GM20000 (cell line): Measurements from ENCODE around the gene GRK2.

Experiments
- DNase-seq: peaks from one replicate; pipeline ENCODE4 v3.0.0; 2012; ENCODE audit warnings: low spot score
- CTCF ChIP-seq: IDR thresholded peaks from 2 replicates; pipeline ENCODE4 v1.5.1; 2012; ENCODE audit warnings: mild to moderate bottlenecking, control low read depth; ENCODE audit errors: extremely low read depth, missing control alignments

GRK2 gene

DNA sequence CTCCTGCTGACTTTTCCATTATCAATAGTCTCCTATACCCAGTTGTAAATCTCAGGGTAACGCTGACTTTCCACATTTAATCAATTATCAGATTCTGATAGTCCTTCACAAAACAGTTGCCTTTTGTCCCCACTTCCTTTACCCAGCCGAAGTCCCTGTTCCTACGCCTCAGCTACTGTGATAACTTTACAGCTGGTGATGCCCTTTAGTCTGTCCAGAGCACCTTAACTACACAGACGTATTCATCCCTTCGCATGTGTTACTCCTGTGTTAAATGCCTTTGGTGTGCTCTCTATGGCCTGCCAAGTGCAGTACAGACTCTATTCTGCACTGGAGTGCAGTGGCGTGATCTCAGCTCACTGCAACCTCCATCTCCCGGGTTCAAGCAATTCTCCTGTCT, 57.3 kb downstream of the GRK2 start:
- no peak for DNase-seq
- TF ChIP-seq CTCF = no peak

DNA sequence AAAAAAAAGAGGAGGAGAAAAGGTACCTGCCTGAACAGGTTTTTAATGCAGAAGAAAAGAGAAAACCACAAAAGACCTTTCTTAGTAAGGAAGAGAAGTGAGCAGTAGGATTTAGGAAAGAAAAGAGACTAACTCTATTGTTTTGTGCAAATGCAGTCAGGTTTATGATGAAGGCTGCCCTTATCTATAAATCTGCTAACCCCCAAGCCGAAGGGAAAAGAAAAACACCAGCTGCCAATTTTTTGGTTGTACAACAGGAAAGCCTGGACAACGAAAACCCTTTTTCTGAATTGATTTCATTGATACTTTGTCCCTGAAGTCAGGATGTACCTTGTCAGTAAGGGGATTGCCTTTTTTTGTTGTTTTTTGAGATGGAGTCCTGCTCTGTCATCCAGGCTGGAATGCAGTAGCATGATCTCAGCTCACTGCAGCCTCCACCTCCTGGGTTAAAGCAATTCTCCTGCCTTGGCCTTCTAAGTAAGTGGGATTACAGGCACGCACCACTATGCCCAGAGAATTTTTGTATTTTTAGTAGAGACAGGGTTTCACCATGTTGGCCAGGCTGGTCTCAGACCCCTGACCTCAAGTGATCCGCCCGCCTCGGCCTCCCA, 65.9 kb downstream of the GRK2 start:
- TF ChIP-seq CTCF = no peak

More for the DNA sequence above, 65.9 kb downstream of the GRK2 start:
- no peak for DNase-seq
